H1 (cell line): ENCODE data around the gene EPHA5. TPM values are rescaled to one million over a fixed set of nuclear protein-coding genes. Genes with fewer than 3 reads are reported as not detected.

Experiments used
- CTCF ChIA-PET: fragments of 300-600 bp; sonication (Branson Sonifier 250); formaldehyde crosslinking; loops from one replicate; lab custom pipeline; 2021; ENCODE audit not compliant: partially characterized antibody; lab: Charles Lee
- POLR2A ChIA-PET: fragments of 300-600 bp; sonication (Branson Sonifier 250); formaldehyde crosslinking; loops from one replicate; lab custom pipeline; 2021; ENCODE audit warnings: inconsistent platforms; ENCODE audit not compliant: partially characterized antibody; lab: Charles Lee
- DNase-seq, 2 experiments: peaks; one replicate each; pipeline versions ENCODE4 v3.0.0 to v3.0.0-alpha.2; 2010 to 2022; ENCODE audit warnings: low spot score in 2 of 2, low read depth in 1 of 2, mixed read lengths in 1 of 2
- FAIRE-seq: peaks from 2 replicates; lab custom pipeline; 2011; peaks lifted over from hg19 to GRCh38; lab: Jason Lieb, UNC
- H2AFZ ChIP-seq: 2 replicates; pipeline ENCODE4 v1.8.1; 2012; ENCODE audit warnings: low read length, inconsistent platforms
- H2AK5ac ChIP-seq: 2 replicates; pipeline ENCODE4 v1.6.1; 2013; ENCODE audit warnings: low read depth, low read length
- H2BK120ac ChIP-seq: replicated peaks from 2 replicates; pipeline ENCODE3; 2013; ENCODE audit warnings: low read depth, low read length, inconsistent platforms
- H2BK12ac ChIP-seq: 2 replicates; pipeline ENCODE4 v1.6.1; 2013; ENCODE audit warnings: low read depth, low read length
- H2BK15ac ChIP-seq: 2 replicates; pipeline ENCODE4 v1.6.1; 2013; ENCODE audit warnings: low read length
- H2BK20ac ChIP-seq: 2 replicates; pipeline ENCODE4 v1.6.1; 2013; ENCODE audit warnings: low read length
- H2BK5ac ChIP-seq: 2 replicates; pipeline ENCODE4 v1.6.1; 2013; ENCODE audit warnings: low read depth, low read length
- H3K14ac ChIP-seq: 2 replicates; pipeline ENCODE4 v1.6.1; 2013; ENCODE audit warnings: inconsistent platforms; ENCODE audit not compliant: insufficient read length
- H3K18ac ChIP-seq: 2 replicates; pipeline ENCODE4 v1.6.1; 2013; ENCODE audit warnings: low read length; ENCODE audit errors: extremely low read depth
- H3K23ac ChIP-seq: 2 replicates; pipeline ENCODE4 v1.6.1; 2013; ENCODE audit warnings: inconsistent platforms; ENCODE audit not compliant: insufficient read length
- H3K23me2 ChIP-seq: 2 replicates; pipeline ENCODE4 v1.6.1; 2013; ENCODE audit warnings: low read depth, low read length
- H3K27ac ChIP-seq: 2 replicates; pipeline ENCODE4 v1.6.1; 2011; ENCODE audit warnings: low read depth, low read length, inconsistent platforms
- H3K27me3 ChIP-seq, 4 experiments: replicated peaks in 1 of 4; 1 replicate in 1 of 4; 2 replicates in 3 of 4; pipeline versions ENCODE4 v1.6.1 to v1.8.1; 2011 to 2013; ENCODE audit warnings: low read length in 3 of 4, mild to moderate bottlenecking in 3 of 4, inconsistent platforms in 2 of 4, mixed read lengths in 2 of 4, moderate library complexity in 1 of 4; ENCODE audit not compliant: control insufficient read depth in 3 of 4, insufficient read depth in 3 of 4; ENCODE audit errors: extremely low read depth in 1 of 4
- H3K36me3 ChIP-seq, 4 experiments: 2 replicates each; pipeline versions ENCODE4 v1.6.1 to v1.8.1; 2011 to 2013; ENCODE audit warnings: mild to moderate bottlenecking in 4 of 4, low read length in 3 of 4, moderate library complexity in 2 of 4, control low read depth in 1 of 4, inconsistent platforms in 1 of 4; ENCODE audit not compliant: insufficient read depth in 4 of 4, control insufficient read depth in 2 of 4
- H3K4ac ChIP-seq: replicated peaks from 2 replicates; pipeline ENCODE3; 2013; ENCODE audit warnings: low read length, low read depth, mixed read lengths, inconsistent platforms; ENCODE audit not compliant: insufficient read length
- H3K4me1 ChIP-seq, 4 experiments: replicated peaks in 1 of 4; 1 replicate in 1 of 4; 2 replicates in 3 of 4; pipeline versions ENCODE4 v1.6.1 to v1.8.1; 2011 to 2013; ENCODE audit warnings: low read length in 3 of 4, inconsistent platforms in 2 of 4, mixed read lengths in 1 of 4; ENCODE audit not compliant: insufficient read depth in 4 of 4, control insufficient read depth in 3 of 4
- H3K4me2 ChIP-seq, 2 experiments: 2 replicates each; pipeline versions ENCODE4 v1.6.1 to v1.8.1; 2011 to 2013; ENCODE audit warnings: low read depth in 2 of 2, low read length in 2 of 2, control low read depth in 1 of 2, inconsistent platforms in 1 of 2, mild to moderate bottlenecking in 1 of 2; ENCODE audit not compliant: insufficient read depth in 1 of 2
- H3K4me3 ChIP-seq, 4 experiments: fragments of 200-600, 300-600 bp in 1 of 4; sonication (generic), shearing (Covaris generic), sonication (Bioruptor Twin) in 1 of 4; 2 replicates each; pipeline versions ENCODE4 v1.5.1 to v1.8.1; 2011 to 2016; ENCODE audit warnings: low read length in 4 of 4, low read depth in 3 of 4, control low read depth in 2 of 4, inconsistent platforms in 2 of 4, mild to moderate bottlenecking in 2 of 4, mixed read lengths in 1 of 4, moderate library complexity in 1 of 4; ENCODE audit not compliant: insufficient read depth in 2 of 4; ENCODE audit errors: extremely low read depth in 1 of 4
- H3K56ac ChIP-seq: replicated peaks from 2 replicates; pipeline ENCODE3; 2013; ENCODE audit warnings: low read depth, mild to moderate bottlenecking, mixed read lengths, low read length, inconsistent platforms; ENCODE audit not compliant: insufficient read length
- H3K79me1 ChIP-seq: 2 replicates; pipeline ENCODE4 v1.6.1; 2013; ENCODE audit warnings: low read depth, low read length, control low read depth
- H3K79me2 ChIP-seq, 2 experiments: 2 replicates each; pipeline versions ENCODE4 v1.6.1 to v1.8.1; 2012 to 2013; ENCODE audit warnings: low read length in 2 of 2, mild to moderate bottlenecking in 2 of 2, inconsistent platforms in 1 of 2; ENCODE audit not compliant: insufficient read depth in 2 of 2, control insufficient read depth in 1 of 2
- H3K9ac ChIP-seq, 4 experiments: replicated peaks in 1 of 4; 1 replicate in 1 of 4; 2 replicates in 3 of 4; pipeline versions ENCODE4 v1.6.1 to v1.8.1; 2011 to 2013; ENCODE audit warnings: low read depth in 3 of 4, low read length in 3 of 4, control low read depth in 2 of 4, mild to moderate bottlenecking in 2 of 4, moderate library complexity in 2 of 4, inconsistent platforms in 1 of 4; ENCODE audit errors: extremely low read depth in 1 of 4
- H3K9me3 ChIP-seq, 2 experiments: 2 replicates each; pipeline versions ENCODE4 v1.6.1 to v1.8.1; 2012 to 2013; ENCODE audit warnings: mild to moderate bottlenecking in 2 of 2, moderate library complexity in 2 of 2, control low read depth in 1 of 2, inconsistent platforms in 1 of 2, low read depth in 1 of 2, low read length in 1 of 2, mixed read lengths in 1 of 2; ENCODE audit not compliant: insufficient read depth in 2 of 2
- H4K20me1 ChIP-seq, 2 experiments: replicated peaks in 1 of 2; 2 replicates each; pipeline versions ENCODE3 to v1.8.1; 2011 to 2013; ENCODE audit warnings: inconsistent platforms in 2 of 2, low read length in 2 of 2, mild to moderate bottlenecking in 1 of 2; ENCODE audit not compliant: insufficient read depth in 2 of 2, control insufficient read depth in 1 of 2
- H4K5ac ChIP-seq: 2 replicates; pipeline ENCODE4 v1.6.1; 2013; ENCODE audit warnings: low read length, low read depth, mixed read lengths, inconsistent platforms; ENCODE audit not compliant: insufficient read length
- H4K8ac ChIP-seq: 2 replicates; pipeline ENCODE4 v1.8.0; 2013; ENCODE audit warnings: mild to moderate bottlenecking, moderate library complexity, low read length, inconsistent platforms; ENCODE audit not compliant: insufficient read depth; ENCODE audit errors: extremely low read depth
- H4K91ac ChIP-seq: replicated peaks from 2 replicates; pipeline ENCODE3; 2013; ENCODE audit warnings: low read length, mixed read lengths, inconsistent platforms; ENCODE audit not compliant: insufficient read length
- ASH2L ChIP-seq: fragments of 200-600, 300-600 bp; sonication (generic); IDR thresholded peaks from one replicate; pipeline ENCODE4 v1.7.1; 2017; ENCODE audit warnings: low read length
- BACH1 ChIP-seq: IDR thresholded peaks from 2 replicates; pipeline ENCODE4 v1.6.1; 2012; ENCODE audit warnings: low read length, improper control_type of control experiment
- CBX5 ChIP-seq: fragments of 300-800, 300-1000 bp; sonication (generic); IDR thresholded peaks from 2 replicates; pipeline ENCODE4 v1.7.1; 2016; ENCODE audit warnings: antibody characterized with exemption, low read length, low read depth
- GTF2F1 ChIP-seq: IDR thresholded peaks from 2 replicates; pipeline ENCODE4 v1.6.1; 2012; ENCODE audit warnings: low read depth, low read length, improper control_type of control experiment, borderline replicate concordance
- JUND ChIP-seq: IDR thresholded peaks from 2 replicates; pipeline ENCODE4 v1.6.1; 2011; ENCODE audit warnings: mild to moderate bottlenecking, improper control_type of control experiment, low read length
- POLR2AphosphoS5 ChIP-seq: IDR thresholded peaks from 2 replicates; pipeline ENCODE4 v1.6.1; 2011; ENCODE audit warnings: low read depth, low read length
- RNF2 ChIP-seq: fragments of 200-900, 300-1000 bp; sonication (generic); IDR thresholded peaks from 2 replicates; pipeline ENCODE4 v1.7.1; 2016; ENCODE audit warnings: borderline replicate concordance, low read depth, mild to moderate bottlenecking, antibody characterized with exemption, low read length; ENCODE audit not compliant: poor library complexity, severe bottlenecking; ENCODE audit errors: missing control alignments
- SAP30 ChIP-seq: fragments of 300-600 bp; sonication (generic); IDR thresholded peaks from 2 replicates; pipeline ENCODE4 v1.7.1; 2012; ENCODE audit warnings: low read length, moderate library complexity, mild to moderate bottlenecking, inconsistent platforms; ENCODE audit not compliant: insufficient read depth, insufficient replicate concordance
- SRF ChIP-seq: IDR thresholded peaks from 2 replicates; pipeline ENCODE4 v1.6.1; 2011; ENCODE audit warnings: mild to moderate bottlenecking, low read depth, low read length, moderate library complexity
- SUZ12 ChIP-seq: fragments of 200-600 bp; sonication (generic); IDR thresholded peaks from 2 replicates; pipeline ENCODE4 v1.6.1; 2012; ENCODE audit warnings: mild to moderate bottlenecking, inconsistent platforms, low read length, moderate library complexity, mixed read lengths
- TBP ChIP-seq: IDR thresholded peaks from 2 replicates; pipeline ENCODE4 v1.6.1; 2011; ENCODE audit warnings: low read depth, low read length, improper control_type of control experiment
- WGBS, 2 experiments: shearing (Covaris generic) in 1 of 2; methylation state at CpG; one replicate each; pipeline versions ENCODE4 v1.1.6 to v1.1.7; 2013 to 2015; ENCODE audit warnings: low lambda C conversion rate in 2 of 2, mixed read lengths in 2 of 2, inconsistent platforms in 1 of 2, low coverage in 1 of 2, missing lambda C conversion rate in 1 of 2; ENCODE audit not compliant: insufficient replicate concordance in 2 of 2, insufficient coverage in 1 of 2, insufficient read length in 1 of 2; ENCODE audit errors: extremely low coverage in 1 of 2, missing lambda C conversion rate in 1 of 2; 5-methylcytosine and 5-hydroxymethylcytosine counted together
- polyA plus RNA-seq, 7 experiments: library from polyadenylated mRNA; depleted of rRNA in 3 of 7; stranded (reverse) in 5 of 7; unstranded in 2 of 7; fragments of >200 nt in 5 of 7; fragments of 200-250 nt in 2 of 7; gene quantifications; 1 replicate in 5 of 7; 2 replicates in 1 of 7; 4 replicates in 1 of 7; pipeline versions ENCODE4 v1.2.1 to v1.2.3, GENCODE V29; 2011 to 2013; ENCODE audit warnings: missing spikeins in 2 of 7, mixed read lengths in 2 of 7
- total RNA-seq: library from RNA; stranded (reverse); fragmentation: NEBNext Ultra II Directional; extraction: Animal tissue kit (Norgen Biotek cat#: 25700); gene quantifications from 2 replicates; pipeline ENCODE4 v1.2.1, GENCODE V29; 2021
- TF ChIP-seq, protein P1 (sequence below), 3 experiments: IDR thresholded peaks; 1 replicate in 2 of 3; 2 replicates in 1 of 3; pipeline versions ENCODE4 v1.5.1 to v1.6.1; 2011; ENCODE audit warnings: low read length in 3 of 3, mild to moderate bottlenecking in 3 of 3, inconsistent platforms in 2 of 3, low read depth in 1 of 3, moderate library complexity in 1 of 3; ENCODE audit not compliant: insufficient read depth in 1 of 3; ENCODE audit errors: control extremely low read depth in 1 of 3

Gene EPHA5
- total and polyA plus RNA-seq, 2 of the 8 experiments (the other 6 are each of a cell fraction or from before 2014, with no cell fraction given) = 0.03 to 0.11 TPM

DNA sequence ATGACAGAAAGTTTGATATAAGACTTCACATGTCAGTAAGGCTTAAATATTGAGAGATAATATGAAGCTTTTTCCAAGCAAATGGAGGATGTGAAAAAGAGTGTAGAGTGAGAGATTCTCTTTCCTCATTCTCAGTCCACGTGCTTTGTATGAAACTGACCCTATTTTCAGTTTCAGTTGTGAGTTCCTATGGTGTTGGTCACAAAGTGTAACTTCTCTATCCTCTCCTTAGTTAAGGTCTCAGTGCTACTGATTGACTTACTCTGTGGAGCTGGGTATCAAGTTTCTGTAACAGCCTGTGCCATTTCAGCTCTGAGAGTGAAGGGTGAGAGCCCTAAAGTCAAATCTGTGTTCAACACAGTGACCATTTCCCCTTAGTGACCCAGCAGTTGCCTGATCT, 277.2 kb downstream of the EPHA5 start:
- H2BK120ac ChIP-seq = no peak overlapping the region
- H3K4me1 ChIP-seq = no peaks in the 10 kb centered on the region
- no peaks in the 10 kb centered on the region for H3K36me3 ChIP-seq
- DNase-seq (no peak), FAIRE-seq (no peak)
- no peaks in the 10 kb centered on the region for H3K79me1 ChIP-seq
- no peak overlapping the region for H3K18ac ChIP-seq
- no peak overlapping the region for H4K91ac ChIP-seq
- no peak overlapping the region for H3K4me3 ChIP-seq
- CTCF ChIA-PET = interaction anchor here (1.5 kb wide), 1 partner anchor 8 kb away, joined by 3 read pairs; no protein-coding TSS in a partner anchor
- no peaks in the 10 kb centered on the region for H3K27me3 ChIP-seq
- H2AFZ ChIP-seq = peak overlapping the region; percentile 63; the same call in 1 of the 2 replicates
- POLR2A ChIA-PET = no interaction called here
- no peak overlapping the region for H3K56ac ChIP-seq
- H4K5ac ChIP-seq = no peak overlapping the region
- no peak overlapping the region for H2AK5ac ChIP-seq
- H3K23me2 ChIP-seq = no peaks in the 10 kb centered on the region
- no peaks in the 10 kb centered on the region for H4K20me1 ChIP-seq
- no peak overlapping the region for H3K4me2 ChIP-seq
- no peaks in the 10 kb centered on the region for H3K79me2 ChIP-seq
- no peak overlapping the region for H3K9ac ChIP-seq
- no peak overlapping the region for H3K14ac ChIP-seq
- H2BK15ac ChIP-seq = no peak overlapping the region
- H3K9me3 ChIP-seq = 0 out of 4 replicates have a peak, but pooled peaks cover 0 to 2% of the 10 kb centered on the region in 2 experiments
- H2BK5ac ChIP-seq = no peak overlapping the region
- H3K27ac ChIP-seq = no peak overlapping the region
- no peak overlapping the region for H3K23ac ChIP-seq
- H4K8ac ChIP-seq = no peak overlapping the region
- H2BK12ac ChIP-seq = no peak overlapping the region
- 83% methylated on average over 1 of the region's 1 CpG; no CpG with 5 or more reads in 1 of the 2 experiments for WGBS, 2 experiments
- H2BK20ac ChIP-seq = no peak overlapping the region
- H3K4ac ChIP-seq = no peak overlapping the region
- TF ChIP-seq CBX5 (no peak), JUND (no peak), GTF2F1 (no peak), BACH1 (no peak), SUZ12 (no peak), RNF2 (no peak), TBP (no peak), ASH2L (no peak), SAP30 (no peak), POLR2AphosphoS5 (no peak), SRF (no peak)
- TF ChIP-seq, protein P1, sequence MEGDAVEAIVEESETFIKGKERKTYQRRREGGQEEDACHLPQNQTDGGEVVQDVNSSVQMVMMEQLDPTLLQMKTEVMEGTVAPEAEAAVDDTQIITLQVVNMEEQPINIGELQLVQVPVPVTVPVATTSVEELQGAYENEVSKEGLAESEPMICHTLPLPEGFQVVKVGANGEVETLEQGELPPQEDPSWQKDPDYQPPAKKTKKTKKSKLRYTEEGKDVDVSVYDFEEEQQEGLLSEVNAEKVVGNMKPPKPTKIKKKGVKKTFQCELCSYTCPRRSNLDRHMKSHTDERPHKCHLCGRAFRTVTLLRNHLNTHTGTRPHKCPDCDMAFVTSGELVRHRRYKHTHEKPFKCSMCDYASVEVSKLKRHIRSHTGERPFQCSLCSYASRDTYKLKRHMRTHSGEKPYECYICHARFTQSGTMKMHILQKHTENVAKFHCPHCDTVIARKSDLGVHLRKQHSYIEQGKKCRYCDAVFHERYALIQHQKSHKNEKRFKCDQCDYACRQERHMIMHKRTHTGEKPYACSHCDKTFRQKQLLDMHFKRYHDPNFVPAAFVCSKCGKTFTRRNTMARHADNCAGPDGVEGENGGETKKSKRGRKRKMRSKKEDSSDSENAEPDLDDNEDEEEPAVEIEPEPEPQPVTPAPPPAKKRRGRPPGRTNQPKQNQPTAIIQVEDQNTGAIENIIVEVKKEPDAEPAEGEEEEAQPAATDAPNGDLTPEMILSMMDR (IDR thresholded peaks at IDR 0.05; ENCODE audit: control extremely low read depth in 1 of 3, insufficient read depth in 1 of 3, low read depth in 1 of 3, low read length in 3 of 3) = no peak
